ENCODE data around the gene ADORA3.

Gene ADORA3

DNA sequence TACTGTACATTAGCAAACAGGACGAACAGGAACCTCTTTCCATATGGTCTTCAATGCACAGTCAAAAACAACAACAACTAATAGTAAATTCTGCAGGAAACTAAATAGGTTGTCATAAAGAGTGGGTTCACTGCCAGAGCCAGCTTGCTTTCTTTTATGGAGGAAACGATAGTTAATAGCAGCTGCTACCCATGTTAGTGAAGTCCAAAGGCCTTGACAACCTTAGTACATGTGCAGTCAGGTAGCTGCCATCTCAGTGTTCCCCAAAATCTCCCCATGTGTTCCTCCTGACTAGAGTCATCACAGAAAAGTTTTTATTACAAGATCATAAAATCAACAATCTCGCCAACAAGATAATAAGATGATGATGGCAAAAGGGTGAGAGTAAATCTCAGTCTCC is 16.6 kb upstream of the ADORA3 start:
- 100% methylated on average over 2 to 3 of the region's 3 CpGs for WGBS, 2 experiments (ENCODE audit: insufficient coverage in 2 of 2)
- H3K27ac ChIP-seq (ENCODE audit: low read depth, low read length, severe bottlenecking) = no peak overlapping the region
- peaks cover 3% of the 10 kb centered on the region for H3K9me3 ChIP-seq (ENCODE audit: control insufficient read depth, low read length)
- H3K4me3 ChIP-seq (ENCODE audit: extremely low read depth, insufficient read depth, low read length, poor library complexity, severe bottlenecking) = no peak overlapping the region
- no peaks in the 10 kb centered on the region for H3K36me3 ChIP-seq (ENCODE audit: control insufficient read depth, insufficient read depth, low read length)
- no peaks in the 10 kb centered on the region for H3K4me1 ChIP-seq (ENCODE audit: control insufficient read depth, insufficient read depth, low read length, poor library complexity, severe bottlenecking)

DNA sequence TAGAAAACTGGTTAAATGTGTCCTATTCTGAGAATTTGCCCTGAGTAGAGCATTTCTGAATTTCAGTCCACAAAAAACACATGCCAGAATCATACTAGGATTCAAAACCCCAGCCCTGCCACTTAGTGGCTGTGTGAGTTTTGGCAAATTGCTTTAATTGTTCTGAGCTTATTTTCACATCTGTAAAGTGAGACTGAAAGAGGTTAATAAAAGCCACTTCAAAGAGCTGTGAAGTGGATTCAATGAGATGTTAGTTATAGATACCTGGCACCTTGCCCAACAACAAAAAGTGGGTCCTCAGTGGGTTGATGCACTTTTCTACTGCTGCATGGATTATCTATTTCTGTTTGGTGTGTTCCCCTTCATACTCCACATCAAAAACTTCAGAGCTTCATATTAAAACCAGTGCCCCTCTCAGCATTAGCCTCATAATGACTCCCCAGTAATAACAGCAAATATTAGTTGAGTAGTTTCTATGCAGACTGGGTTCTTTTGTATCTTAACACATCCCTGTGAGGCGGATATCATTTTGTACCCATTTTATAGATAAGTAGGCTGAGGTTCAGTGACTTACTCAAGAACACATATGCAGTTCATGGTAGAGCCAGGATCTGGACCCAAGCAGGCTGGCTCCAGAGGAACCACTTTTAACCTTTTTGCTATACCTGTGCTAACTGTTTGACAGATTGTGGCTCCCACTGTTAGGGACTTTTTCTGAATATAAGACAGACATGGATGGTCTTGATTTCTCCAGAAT is 14.2 kb upstream of the ADORA3 start:
- Histone ChIP-seq H3K9me3 (ENCODE audit: control insufficient read depth, low read length) (no peaks in the 10 kb centered on the region), H3K36me3 (ENCODE audit: control insufficient read depth, insufficient read depth, low read length) (no peaks in the 10 kb centered on the region), H3K27ac (ENCODE audit: low read depth, low read length, severe bottlenecking) (no peak overlapping the region), H3K4me3 (ENCODE audit: extremely low read depth, insufficient read depth, low read length, poor library complexity, severe bottlenecking) (no peak overlapping the region), H3K4me1 (ENCODE audit: control insufficient read depth, insufficient read depth, low read length, poor library complexity, severe bottlenecking) (no peaks in the 10 kb centered on the region)
- 100% methylated on average over 1 of the region's 1 CpG; no CpG with 5 or more reads in 1 of the 2 experiments for WGBS, 2 experiments (ENCODE audit: insufficient coverage in 2 of 2)

DNA sequence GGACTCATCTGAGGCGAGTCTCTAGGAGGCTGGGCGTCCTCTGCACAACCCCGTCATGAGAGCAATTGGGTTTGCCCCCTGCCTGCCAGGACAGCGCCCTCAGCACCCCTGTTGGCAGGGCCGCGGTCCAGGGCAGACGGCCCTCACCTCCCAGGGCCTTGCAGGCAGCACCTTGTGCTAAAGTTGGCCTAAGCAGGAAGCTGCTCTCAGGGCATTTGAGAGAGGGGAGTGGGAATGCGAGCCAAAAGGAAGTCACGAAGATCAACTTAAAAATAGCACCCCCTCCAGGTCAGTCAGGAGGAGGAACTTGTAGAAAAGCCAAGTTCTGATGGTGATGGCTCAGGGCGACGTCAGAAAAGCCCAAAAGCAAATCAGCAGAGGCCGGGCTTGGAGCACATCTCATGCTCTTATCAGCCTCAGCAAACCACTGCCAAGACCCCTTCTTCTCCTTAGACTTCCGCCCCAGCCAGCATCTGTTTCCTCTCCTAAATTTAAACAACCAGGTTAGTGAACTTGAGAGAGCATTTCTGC is 12.6 kb upstream of the ADORA3 start:
- Histone ChIP-seq H3K9me3 (ENCODE audit: control insufficient read depth, low read length) (no peaks in the 10 kb centered on the region), H3K36me3 (ENCODE audit: control insufficient read depth, insufficient read depth, low read length) (no peaks in the 10 kb centered on the region), H3K4me1 (ENCODE audit: control insufficient read depth, insufficient read depth, low read length, poor library complexity, severe bottlenecking) (no peaks in the 10 kb centered on the region), H3K4me3 (ENCODE audit: extremely low read depth, insufficient read depth, low read length, poor library complexity, severe bottlenecking) (no peak overlapping the region), H3K27ac (ENCODE audit: low read depth, low read length, severe bottlenecking) (no peak overlapping the region)
- WGBS, 2 experiments (ENCODE audit: insufficient coverage in 2 of 2) = 83 to 85% methylated on average over 9 to 12 of the region's 13 CpGs

DNA sequence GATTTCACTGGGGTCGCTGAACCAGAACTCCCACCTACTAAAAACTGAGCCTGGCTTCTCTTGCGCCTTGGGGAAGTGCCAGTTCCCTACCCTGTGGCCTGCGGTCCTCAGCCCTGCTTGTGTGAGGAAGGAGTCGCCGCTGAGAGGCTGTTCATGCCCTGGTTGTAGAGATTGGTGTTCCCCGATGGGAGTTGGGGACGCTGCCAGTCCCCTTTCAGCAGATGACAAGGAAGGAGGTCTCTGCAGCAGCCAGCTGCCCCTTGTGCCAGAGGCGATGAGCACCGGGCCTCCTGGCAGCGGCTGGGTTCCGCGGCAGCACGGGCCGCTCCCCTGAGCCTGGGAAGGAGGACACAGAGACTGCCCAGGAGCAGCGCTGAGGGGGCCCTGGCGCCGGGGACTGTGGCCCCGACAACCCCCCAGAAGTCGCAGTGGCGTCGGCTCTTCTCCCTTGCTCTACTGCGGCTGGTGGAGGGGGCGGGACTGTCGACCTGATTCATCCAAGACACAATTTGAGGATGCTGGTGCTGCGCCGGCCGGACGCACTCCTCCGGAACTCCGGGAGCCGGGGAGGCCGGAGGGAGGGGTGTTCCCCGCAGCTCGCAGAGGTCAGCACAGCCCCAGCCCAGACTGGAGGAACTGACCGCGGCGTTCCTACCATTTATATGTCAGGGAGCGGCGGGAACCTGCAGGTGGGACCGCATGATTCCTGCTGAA is 12.0 kb upstream of the ADORA3 start:
- Histone ChIP-seq H3K9me3 (ENCODE audit: control insufficient read depth, low read length) (no peaks in the 10 kb centered on the region), H3K4me1 (ENCODE audit: control insufficient read depth, insufficient read depth, low read length, poor library complexity, severe bottlenecking) (no peaks in the 10 kb centered on the region), H3K27ac (ENCODE audit: low read depth, low read length, severe bottlenecking) (no peak overlapping the region), H3K4me3 (ENCODE audit: extremely low read depth, insufficient read depth, low read length, poor library complexity, severe bottlenecking) (no peak overlapping the region), H3K36me3 (ENCODE audit: control insufficient read depth, insufficient read depth, low read length) (no peaks in the 10 kb centered on the region)
- 92 to 96% methylated on average over 36 to 38 of the region's 40 CpGs for WGBS, 2 experiments (ENCODE audit: insufficient coverage in 2 of 2)

DNA sequence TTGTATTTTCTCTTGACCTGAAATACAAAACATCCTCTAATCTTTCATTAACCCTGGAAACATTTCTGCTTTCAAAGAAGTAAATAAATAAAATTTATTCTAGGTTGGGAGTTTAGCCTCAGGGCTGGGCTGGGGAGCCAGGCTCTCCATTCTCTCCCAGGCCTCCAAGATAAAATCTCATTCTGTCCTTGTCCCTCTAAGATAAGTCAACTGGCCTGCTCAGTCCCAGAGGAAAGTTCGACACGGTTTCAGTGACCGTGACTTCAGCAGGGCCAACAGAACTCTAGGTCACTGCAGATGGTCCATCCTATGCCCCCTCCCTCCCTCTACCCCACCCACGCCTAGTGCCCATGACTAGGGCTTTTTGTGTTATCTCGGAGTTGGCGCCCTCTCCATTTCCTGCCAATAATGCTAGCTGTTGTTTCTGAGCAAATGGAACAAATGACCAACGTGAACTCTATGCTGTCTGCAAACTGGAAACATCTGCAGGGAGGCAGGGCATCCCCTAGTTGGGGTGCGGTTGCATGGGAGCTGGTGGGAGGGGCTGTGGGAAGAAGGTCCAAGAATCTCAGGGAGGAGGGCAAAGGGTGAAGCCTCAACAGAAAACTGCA is 10.1 kb upstream of the ADORA3 start:
- H3K36me3 ChIP-seq (ENCODE audit: control insufficient read depth, insufficient read depth, low read length) = no peaks in the 10 kb centered on the region
- H3K4me1 ChIP-seq (ENCODE audit: control insufficient read depth, insufficient read depth, low read length, poor library complexity, severe bottlenecking) = peaks cover 4% of the 10 kb centered on the region
- WGBS, 2 experiments (ENCODE audit: insufficient coverage in 2 of 2) = 74 to 78% methylated on average over 6 to 7 of the region's 8 CpGs
- H3K4me3 ChIP-seq (ENCODE audit: extremely low read depth, insufficient read depth, low read length, poor library complexity, severe bottlenecking) = no peak overlapping the region
- H3K27ac ChIP-seq (ENCODE audit: low read depth, low read length, severe bottlenecking) = no peak overlapping the region
- no peaks in the 10 kb centered on the region for H3K9me3 ChIP-seq (ENCODE audit: control insufficient read depth, low read length)

DNA sequence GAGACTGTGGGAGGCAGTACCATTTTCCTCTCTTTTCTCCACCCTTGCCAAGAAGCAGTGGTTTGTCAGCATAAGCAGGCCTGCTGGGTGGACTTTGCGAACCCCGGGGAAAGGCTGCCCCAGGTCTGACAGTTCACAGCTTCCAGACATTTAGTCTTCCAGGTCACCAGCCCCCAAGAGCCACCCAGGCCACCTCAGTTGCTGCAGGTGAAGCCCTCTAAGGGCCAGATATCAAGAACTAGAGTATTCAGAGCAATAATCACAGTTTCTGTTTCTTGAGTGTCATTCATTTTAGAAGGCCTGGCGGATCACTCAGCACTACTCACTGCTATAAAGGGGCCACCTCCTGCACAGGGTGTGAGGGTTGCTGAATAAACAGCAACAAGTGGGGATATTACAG is 9.5 kb upstream of the ADORA3 start:
- Histone ChIP-seq H3K4me3 (ENCODE audit: extremely low read depth, insufficient read depth, low read length, poor library complexity, severe bottlenecking) (no peak overlapping the region), H3K9me3 (ENCODE audit: control insufficient read depth, low read length) (no peaks in the 10 kb centered on the region), H3K27ac (ENCODE audit: low read depth, low read length, severe bottlenecking) (no peak overlapping the region), H3K4me1 (ENCODE audit: control insufficient read depth, insufficient read depth, low read length, poor library complexity, severe bottlenecking) (peaks cover 10% of the 10 kb centered on the region), H3K36me3 (ENCODE audit: control insufficient read depth, insufficient read depth, low read length) (no peaks in the 10 kb centered on the region)
- WGBS, 2 experiments (ENCODE audit: insufficient coverage in 2 of 2) = 96 to 100% methylated on average over 2 to 3 of the region's 3 CpGs

DNA sequence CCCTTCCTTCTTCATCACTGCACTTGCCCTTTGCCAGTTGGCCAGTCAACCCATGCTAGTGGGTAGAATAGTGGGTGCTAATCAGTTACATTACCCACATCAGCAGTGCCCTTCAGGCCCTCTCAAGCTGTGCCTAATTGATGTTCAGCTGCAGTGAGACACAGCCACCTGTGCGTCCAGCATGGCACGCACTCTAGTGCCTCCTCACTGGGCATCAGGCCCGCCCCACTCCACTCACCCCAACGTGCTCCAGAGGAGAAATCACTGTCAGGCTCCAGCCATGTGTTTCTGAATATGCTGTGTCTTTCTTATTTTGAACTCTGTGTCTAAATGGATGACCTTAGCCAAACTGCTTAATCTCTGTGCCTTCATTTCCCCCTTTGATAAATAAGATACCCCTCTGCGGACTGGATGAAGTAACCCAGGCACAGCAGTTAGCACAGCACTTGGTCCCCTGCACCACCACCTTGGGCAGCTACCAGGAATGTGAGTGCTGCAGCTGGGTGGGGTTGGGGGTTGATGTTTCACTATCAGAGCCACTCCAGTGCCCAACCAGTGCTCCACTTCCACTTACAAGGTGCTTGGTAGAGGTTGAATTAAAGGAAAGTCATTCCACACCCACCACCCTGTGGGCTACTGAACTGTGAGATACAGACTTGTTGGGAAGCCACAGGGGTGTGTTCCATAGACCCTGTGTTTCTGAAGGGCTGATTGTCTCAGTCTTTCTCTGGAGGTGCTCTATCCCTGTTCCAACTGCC is 8.9 kb upstream of the ADORA3 start:
- H3K27ac ChIP-seq (ENCODE audit: low read depth, low read length, severe bottlenecking) = no peak overlapping the region
- WGBS, 2 experiments (ENCODE audit: insufficient coverage in 2 of 2) = 91 to 93% methylated on average over 2 to 4 of the region's 5 CpGs

DNA sequence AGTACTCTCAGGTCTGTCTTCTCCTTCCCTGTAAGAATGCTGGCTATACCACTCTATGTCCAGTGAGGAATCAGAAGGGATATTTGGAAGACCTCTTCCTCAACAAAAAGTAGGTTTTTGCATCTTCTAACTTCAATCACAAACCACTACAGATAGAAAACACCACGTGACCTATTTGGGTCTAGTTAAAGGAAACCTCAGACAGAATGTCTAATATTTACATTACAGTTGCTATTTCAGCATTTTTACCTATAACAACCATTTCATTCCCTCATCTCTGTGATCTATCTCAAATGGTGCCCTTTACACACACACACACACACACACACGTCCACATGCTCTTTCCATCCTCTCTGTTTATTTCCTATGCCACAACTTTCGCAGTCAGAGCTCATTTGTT is 7.9 kb upstream of the ADORA3 start:
- Histone ChIP-seq H3K9me3 (ENCODE audit: control insufficient read depth, low read length) (no peaks in the 10 kb centered on the region), H3K4me1 (ENCODE audit: control insufficient read depth, insufficient read depth, low read length, poor library complexity, severe bottlenecking) (peaks cover 17% of the 10 kb centered on the region)
- 62 to 66% methylated on average over 2 to 3 of the region's 3 CpGs for WGBS, 2 experiments (ENCODE audit: insufficient coverage in 2 of 2)

More for the DNA sequence above, 8.9 kb upstream of the ADORA3 start:
- H3K4me1 ChIP-seq (ENCODE audit: control insufficient read depth, insufficient read depth, low read length, poor library complexity, severe bottlenecking) = peaks cover 15% of the 10 kb centered on the region
- no peaks in the 10 kb centered on the region for H3K9me3 ChIP-seq (ENCODE audit: control insufficient read depth, low read length)
- no peak overlapping the region for H3K4me3 ChIP-seq (ENCODE audit: extremely low read depth, insufficient read depth, low read length, poor library complexity, severe bottlenecking)
- no peaks in the 10 kb centered on the region for H3K36me3 ChIP-seq (ENCODE audit: control insufficient read depth, insufficient read depth, low read length)

DNA sequence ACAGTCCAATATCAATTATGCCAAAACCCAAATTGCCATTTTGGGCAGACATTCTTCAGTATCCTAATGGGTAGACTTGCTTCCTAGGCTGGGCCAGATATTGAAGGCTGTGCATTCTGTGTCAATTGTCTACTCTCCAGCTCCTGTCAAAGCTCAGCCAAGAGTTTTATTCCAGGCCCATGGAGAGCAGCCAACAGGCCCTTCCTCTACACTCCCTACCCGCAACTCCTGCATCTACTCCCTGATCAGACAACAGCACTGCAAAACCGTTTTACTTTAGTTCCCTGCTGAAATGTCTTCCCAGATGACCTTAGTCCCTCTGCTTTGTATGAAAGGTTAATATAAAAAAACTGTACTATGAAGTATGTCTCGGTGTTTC is 6.6 kb upstream of the ADORA3 start:
- WGBS, 2 experiments (ENCODE audit: insufficient coverage in 2 of 2) = 88% methylated on average over 1 of the region's 3 CpGs; no CpG with 5 or more reads in 1 of the 2 experiments
- Histone ChIP-seq H3K9me3 (ENCODE audit: control insufficient read depth, low read length) (no peaks in the 10 kb centered on the region), H3K4me3 (ENCODE audit: extremely low read depth, insufficient read depth, low read length, poor library complexity, severe bottlenecking) (no peak overlapping the region), H3K36me3 (ENCODE audit: control insufficient read depth, insufficient read depth, low read length) (no peaks in the 10 kb centered on the region), H3K27ac (ENCODE audit: low read depth, low read length, severe bottlenecking) (no peak overlapping the region), H3K4me1 (ENCODE audit: control insufficient read depth, insufficient read depth, low read length, poor library complexity, severe bottlenecking) (peaks cover 17% of the 10 kb centered on the region)

More for the DNA sequence above, 7.9 kb upstream of the ADORA3 start:
- Histone ChIP-seq H3K27ac (ENCODE audit: low read depth, low read length, severe bottlenecking) (no peak overlapping the region), H3K4me3 (ENCODE audit: extremely low read depth, insufficient read depth, low read length, poor library complexity, severe bottlenecking) (no peak overlapping the region), H3K36me3 (ENCODE audit: control insufficient read depth, insufficient read depth, low read length) (no peaks in the 10 kb centered on the region)

All from mesodermal cell (in vitro differentiated cells).